ENCODE results near the gene NTPCR. TPM values are rescaled to one million over a fixed set of nuclear protein-coding genes. Genes with fewer than 3 reads are reported as not detected.

Gene NTPCR
- total RNA-seq, 1 experiment from 2014 or later = 50.0 TPM

DNA sequence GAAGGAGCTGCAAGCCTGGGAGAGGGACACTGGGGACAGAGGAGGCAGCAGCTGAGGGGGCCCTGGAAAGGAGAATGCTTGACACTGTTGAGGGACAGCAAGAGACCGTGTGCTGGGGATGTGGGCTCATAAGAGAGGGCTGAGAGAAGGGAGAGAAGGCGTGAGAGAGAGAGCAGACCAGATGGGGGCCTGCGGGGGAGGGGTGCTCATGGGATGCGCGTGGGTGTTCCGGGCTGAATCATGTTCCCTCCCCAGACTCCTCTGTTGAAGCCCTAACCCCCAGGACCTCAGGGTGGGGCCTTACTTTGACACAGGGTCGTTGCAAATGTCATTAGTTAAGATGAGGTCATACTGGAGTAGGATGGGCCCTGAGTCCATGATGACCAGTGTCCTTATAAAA lies 40.8 kb downstream of the NTPCR start:
- intact Hi-C loops (cut with micrococcal nuclease; ENCODE audit: unreplicated experiment) = no loop called here
- no peaks in the 10 kb centered on the region for H3K36me3 ChIP-seq (ENCODE audit: insufficient read depth, low read length, poor library complexity, severe bottlenecking)
- no peak for TF ChIP-seq EZH2 (IDR thresholded peaks at IDR 0.05; ENCODE audit: borderline replicate concordance, low read depth, low read length, poor library complexity, severe bottlenecking)
- TF ChIP-seq, protein P1, sequence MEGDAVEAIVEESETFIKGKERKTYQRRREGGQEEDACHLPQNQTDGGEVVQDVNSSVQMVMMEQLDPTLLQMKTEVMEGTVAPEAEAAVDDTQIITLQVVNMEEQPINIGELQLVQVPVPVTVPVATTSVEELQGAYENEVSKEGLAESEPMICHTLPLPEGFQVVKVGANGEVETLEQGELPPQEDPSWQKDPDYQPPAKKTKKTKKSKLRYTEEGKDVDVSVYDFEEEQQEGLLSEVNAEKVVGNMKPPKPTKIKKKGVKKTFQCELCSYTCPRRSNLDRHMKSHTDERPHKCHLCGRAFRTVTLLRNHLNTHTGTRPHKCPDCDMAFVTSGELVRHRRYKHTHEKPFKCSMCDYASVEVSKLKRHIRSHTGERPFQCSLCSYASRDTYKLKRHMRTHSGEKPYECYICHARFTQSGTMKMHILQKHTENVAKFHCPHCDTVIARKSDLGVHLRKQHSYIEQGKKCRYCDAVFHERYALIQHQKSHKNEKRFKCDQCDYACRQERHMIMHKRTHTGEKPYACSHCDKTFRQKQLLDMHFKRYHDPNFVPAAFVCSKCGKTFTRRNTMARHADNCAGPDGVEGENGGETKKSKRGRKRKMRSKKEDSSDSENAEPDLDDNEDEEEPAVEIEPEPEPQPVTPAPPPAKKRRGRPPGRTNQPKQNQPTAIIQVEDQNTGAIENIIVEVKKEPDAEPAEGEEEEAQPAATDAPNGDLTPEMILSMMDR (conservative IDR thresholded peaks at IDR 0.05; ENCODE audit: low read depth, low read length) = no peak
- H3K4me3 ChIP-seq (ENCODE audit: low read depth, low read length, poor library complexity, severe bottlenecking) = no peak overlapping the region
- DNase-seq (ENCODE audit: low spot score) = no peak
- CTCF ChIA-PET = no interaction called here
- no peaks in the 10 kb centered on the region for H3K27me3 ChIP-seq (replicated peaks; ENCODE audit: insufficient read depth, low read depth, low read length, poor library complexity)
- H3K4me1 ChIP-seq (ENCODE audit: insufficient read depth, low read length, poor library complexity, severe bottlenecking) = no peaks in the 10 kb centered on the region
- H3K27ac ChIP-seq (ENCODE audit: low read depth, low read length, poor library complexity, severe bottlenecking) = no peak overlapping the region
- BruUV-seq (replicated peaks) = no TSS peak
- no peaks in the 10 kb centered on the region for H3K9me3 ChIP-seq (ENCODE audit: low read depth, low read length, poor library complexity, severe bottlenecking)
- POLR2A ChIA-PET (ENCODE audit: low non-redundant PET) = no interaction called here

DNA sequence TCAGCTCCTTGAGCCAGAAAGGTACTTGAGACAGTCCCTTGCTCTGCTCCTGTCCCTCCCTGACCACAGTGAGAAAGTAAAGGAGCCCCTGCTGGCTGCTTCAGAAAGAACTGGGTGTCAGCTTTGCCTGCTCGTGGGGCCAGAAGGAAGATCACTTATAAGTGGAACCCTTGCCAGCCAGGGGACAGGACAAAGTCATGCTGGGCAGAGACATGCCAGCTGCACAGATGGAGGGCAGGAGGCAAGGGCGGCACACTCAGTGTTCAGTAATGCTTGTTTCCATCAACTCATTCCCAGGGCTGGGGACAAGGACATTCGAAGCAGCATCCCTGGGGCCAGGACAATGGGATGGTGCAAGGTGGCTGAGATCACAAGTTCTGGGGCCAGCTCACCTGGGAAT lies 41.8 kb downstream of the NTPCR start:
- no peak for TF ChIP-seq EZH2 (IDR thresholded peaks at IDR 0.05; ENCODE audit: borderline replicate concordance, low read depth, low read length, poor library complexity, severe bottlenecking)
- TF ChIP-seq, protein P1 (conservative IDR thresholded peaks at IDR 0.05; ENCODE audit: low read depth, low read length) = no peak
- Histone ChIP-seq H3K9me3 (ENCODE audit: low read depth, low read length, poor library complexity, severe bottlenecking) (no peaks in the 10 kb centered on the region), H3K4me1 (ENCODE audit: insufficient read depth, low read length, poor library complexity, severe bottlenecking) (no peaks in the 10 kb centered on the region), H3K4me3 (ENCODE audit: low read depth, low read length, poor library complexity, severe bottlenecking) (no peak overlapping the region), H3K36me3 (ENCODE audit: insufficient read depth, low read length, poor library complexity, severe bottlenecking) (no peaks in the 10 kb centered on the region), H3K27me3 (replicated peaks; ENCODE audit: insufficient read depth, low read depth, low read length, poor library complexity) (no peaks in the 10 kb centered on the region), H3K27ac (ENCODE audit: low read depth, low read length, poor library complexity, severe bottlenecking) (no peak overlapping the region)
- DNase-seq (ENCODE audit: low spot score) = no peak
- ChIA-PET POLR2A (ENCODE audit: low non-redundant PET) (no interaction called here), CTCF (no interaction called here)
- intact Hi-C loops (cut with micrococcal nuclease; ENCODE audit: unreplicated experiment) = no loop called here
- BruUV-seq (replicated peaks) = no TSS peak

DNA sequence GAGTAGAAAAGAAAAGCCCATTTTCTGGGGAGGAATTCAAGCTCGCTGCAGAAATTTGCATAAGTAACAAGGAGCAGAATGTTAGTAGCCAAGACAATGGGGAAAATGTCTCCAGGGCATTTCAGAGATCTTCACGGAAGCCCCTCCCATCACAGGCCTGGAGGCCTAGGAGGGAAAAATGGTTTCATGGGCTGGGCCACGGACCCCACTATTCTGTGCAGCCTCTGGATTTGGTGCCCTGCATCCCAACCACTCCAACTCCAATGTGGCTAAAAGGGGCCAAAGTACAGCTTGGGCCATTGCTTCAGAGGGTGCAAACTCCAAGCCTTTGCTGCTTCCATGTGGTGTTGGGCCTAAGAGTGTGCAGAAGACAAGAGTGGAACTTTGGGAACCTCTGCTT lies 43.1 kb downstream of the NTPCR start:
- Histone ChIP-seq H3K27me3 (replicated peaks; ENCODE audit: insufficient read depth, low read depth, low read length, poor library complexity) (no peaks in the 10 kb centered on the region), H3K9me3 (ENCODE audit: low read depth, low read length, poor library complexity, severe bottlenecking) (no peaks in the 10 kb centered on the region), H3K27ac (ENCODE audit: low read depth, low read length, poor library complexity, severe bottlenecking) (no peak overlapping the region), H3K4me1 (ENCODE audit: insufficient read depth, low read length, poor library complexity, severe bottlenecking) (no peaks in the 10 kb centered on the region), H3K36me3 (ENCODE audit: insufficient read depth, low read length, poor library complexity, severe bottlenecking) (no peaks in the 10 kb centered on the region), H3K4me3 (ENCODE audit: low read depth, low read length, poor library complexity, severe bottlenecking) (no peak overlapping the region)
- ChIA-PET CTCF (no interaction called here), POLR2A (ENCODE audit: low non-redundant PET) (no interaction called here)
- BruUV-seq (replicated peaks) = no TSS peak
- DNase-seq (ENCODE audit: low spot score) = no peak
- TF ChIP-seq, protein P1 (conservative IDR thresholded peaks at IDR 0.05; ENCODE audit: low read depth, low read length) = no peak
- no peak for TF ChIP-seq EZH2 (IDR thresholded peaks at IDR 0.05; ENCODE audit: borderline replicate concordance, low read depth, low read length, poor library complexity, severe bottlenecking)
- intact Hi-C loops (cut with micrococcal nuclease; ENCODE audit: unreplicated experiment) = no loop called here

Data from A673 (cell line).